DMS114 treated with DMSO at 0.1 percent for 48 hours (cell line): ENCODE measurements around the gene NOP9.
"Not testable (repeated sequence)": the region's sequence is repeated elsewhere in the genome, so short reads cannot be mapped to it uniquely, and the experiment has no call there.

ENCODE experiments used
- DNase-seq: peaks from one replicate; lab custom pipeline; 2025; ENCODE audit not compliant: unreplicated experiment; lab: John Stamatoyannopoulos, UW

Gene NOP9

GRCh38 chr14:24343795-24344660, 44.4 kb downstream of the NOP9 start:
- DNase-seq, result no peak

- no peak for DNase-seq
Measured at GRCh38 chr14:24347134-24347533, 47.5 kb downstream of the NOP9 start.

- no peak for DNase-seq
Measured at GRCh38 chr14:24348186-24348585, 48.5 kb downstream of the NOP9 start.

GRCh38 chr14:24349742-24350141, 50.1 kb downstream of the NOP9 start:
- DNase-seq, result no peak

GRCh38 chr14:24351517-24351916, 51.9 kb downstream of the NOP9 start:
- no peak for DNase-seq

- DNase-seq, result no peak
Measured at GRCh38 chr14:24353559-24354481, 54.2 kb downstream of the NOP9 start.

- DNase-seq, result not testable (repeated sequence)
Measured at GRCh38 chr14:24354482-24354825, 54.8 kb downstream of the NOP9 start.

GRCh38 chr14:24355009-24355408, 55.4 kb downstream of the NOP9 start:
- no peak for DNase-seq

- no peak for DNase-seq
Measured at GRCh38 chr14:24356208-24356607, 56.6 kb downstream of the NOP9 start.
